ENCODE results near the gene SP6. TPM values are rescaled to one million over a fixed set of nuclear protein-coding genes. Genes with fewer than 3 reads are reported as not detected.
A peak's percentile ranks its signal among the peaks of the same experiment; 100 is the strongest.

The SP6 gene
- total RNA-seq, 2 experiments from 2014 or later, result 0.05 TPM; not detected in 1

- Mint-ChIP-seq H3K9me3 (ENCODE audit: insufficient read depth) (no peaks in the 10 kb centered on the region), H3K4me3 (peak overlapping the region; percentile 84), H3K36me3 (ENCODE audit: low read depth) (peaks cover 26% of the 10 kb centered on the region), H3K27ac (peak overlapping the region; percentile 92), H3K27me3 (ENCODE audit: low read depth) (no peaks in the 10 kb centered on the region), H3K4me1 (ENCODE audit: low read depth) (peaks cover 47% of the 10 kb centered on the region)
- POLR2A ChIA-PET, result interaction anchor here (0.6 to 2.5 kb wide), 8 partner anchors 7 to 176 kb away, joined by 3 to 25 read pairs (median 8); partner anchors contain the start of genes OSBPL7, PNPO, SCRN2 and SP2
- CTCF ChIA-PET, result interaction anchor here (1.0 to 2.4 kb wide), 10 partner anchors 9 to 120 kb away, joined by 3 to 15 read pairs (median 6); partner anchors contain the start of genes OSBPL7, PNPO and SCRN2
- no peak for DNase-seq
- no peak for ATAC-seq
Observed at GRCh38 chr17:47830396-47831002, 20.5 kb downstream of the SP6 start.

- ATAC-seq, result peak; percentile 62
- POLR2A ChIA-PET, result interaction anchor here (1.9 to 2.5 kb wide), 3 partner anchors 8 to 66 kb away, joined by 16 to 25 read pairs (median 19); partner anchors contain the start of genes OSBPL7, SCRN2 and SP2
- no peaks in the 10 kb centered on the region for H3K9me3 Mint-ChIP-seq (ENCODE audit: insufficient read depth)
- H3K27ac Mint-ChIP-seq, result peak overlapping the region; percentile 92
- H3K4me3 Mint-ChIP-seq, result peak overlapping the region; percentile 84
- CTCF ChIA-PET, result interaction anchor here (0.9 to 2.4 kb wide), 3 partner anchors 8 to 166 kb away, joined by 3 to 15 read pairs (median 4); partner anchors contain the start of gene OSBPL7
- peak; percentile 68 for DNase-seq
- H3K27me3 Mint-ChIP-seq (ENCODE audit: low read depth), result no peaks in the 10 kb centered on the region
- H3K4me1 Mint-ChIP-seq (ENCODE audit: low read depth), result peaks cover 41% of the 10 kb centered on the region
- peaks cover 29% of the 10 kb centered on the region for H3K36me3 Mint-ChIP-seq (ENCODE audit: low read depth)
Observed at GRCh38 chr17:47829870-47830269, 21.1 kb downstream of the SP6 start.

GRCh38 chr17:47823519-47823918, 27.4 kb downstream of the SP6 start:
- Mint-ChIP-seq H3K4me1 (ENCODE audit: low read depth) (peaks cover 31% of the 10 kb centered on the region), H3K9me3 (ENCODE audit: insufficient read depth) (no peaks in the 10 kb centered on the region), H3K36me3 (ENCODE audit: low read depth) (peaks cover 44% of the 10 kb centered on the region), H3K27ac (no peak overlapping the region), H3K27me3 (ENCODE audit: low read depth) (no peaks in the 10 kb centered on the region), H3K4me3 (no peak overlapping the region)
- DNase-seq (no peak), ATAC-seq (no peak)
- CTCF ChIA-PET, result interaction anchor here (1.1 kb wide), 1 partner anchor 48 kb away, joined by 3 read pairs; no protein-coding TSS in a partner anchor
- POLR2A ChIA-PET, result interaction anchor here (1.1 kb wide), 1 partner anchor 8 kb away, joined by 5 read pairs; the partner anchor contains the start of genes LRRC46 and MRPL10

GRCh38 chr17:47822785-47823184, 28.2 kb downstream of the SP6 start:
- no peaks in the 10 kb centered on the region for H3K27me3 Mint-ChIP-seq (ENCODE audit: low read depth)
- H3K9me3 Mint-ChIP-seq (ENCODE audit: insufficient read depth), result no peaks in the 10 kb centered on the region
- H3K27ac Mint-ChIP-seq, result peak overlapping the region; percentile 39
- POLR2A ChIA-PET, result interaction anchor here (0.5 to 1.1 kb wide), 2 partner anchors 8 to 73 kb away, joined by 3 to 5 read pairs; partner anchors contain the start of genes LRRC46 and MRPL10
- DNase-seq, result no peak
- peaks cover 39% of the 10 kb centered on the region for H3K36me3 Mint-ChIP-seq (ENCODE audit: low read depth)
- H3K4me3 Mint-ChIP-seq, result peak overlapping the region; percentile 5
- CTCF ChIA-PET, result interaction anchor here (1.1 to 1.7 kb wide), 3 partner anchors 8 to 127 kb away, joined by 3 to 15 read pairs (median 4); partner anchors contain the start of genes LRRC46 and MRPL10
- ATAC-seq, result no peak
- peaks cover 26% of the 10 kb centered on the region for H3K4me1 Mint-ChIP-seq (ENCODE audit: low read depth)

GRCh38 chr17:47821424-47822391, 29.3 kb downstream of the SP6 start, which contains the start of gene OSBPL7:
OSBPL7 (minus strand) TSS chr17:47821794; CDS start chr17:47820278, 1,516 bp downstream.
- no peaks in the 10 kb centered on the region for H3K9me3 Mint-ChIP-seq (ENCODE audit: insufficient read depth)
- ChIA-PET POLR2A (interaction anchor here (0.9 to 1.8 kb wide), 3 partner anchors 9 to 74 kb away, joined by 3 to 16 read pairs (median 4); partner anchors contain the start of genes LRRC46 and MRPL10), CTCF (interaction anchor here (0.7 to 2.4 kb wide), 9 partner anchors 9 to 157 kb away, joined by 3 to 15 read pairs (median 3); partner anchors contain the start of genes LRRC46, MRPL10 and SCRN2)
- peak within 1 kb of the TSS; percentile 91 for H3K27ac Mint-ChIP-seq
- H3K27me3 Mint-ChIP-seq (ENCODE audit: low read depth), result no peaks in the 10 kb centered on the region
- H3K36me3 Mint-ChIP-seq (ENCODE audit: low read depth), result peaks cover 40% of the 10 kb centered on the region
- ATAC-seq (peak; percentile 98), DNase-seq (peak; percentile 85)
- H3K4me3 Mint-ChIP-seq, result peak within 1 kb of the TSS; percentile 99
- H3K4me1 Mint-ChIP-seq (ENCODE audit: low read depth), result peaks cover 26% of the 10 kb centered on the region

- peak; percentile 2 for ATAC-seq
- Mint-ChIP-seq H3K27ac (peak overlapping the region; percentile 91), H3K27me3 (ENCODE audit: low read depth) (no peaks in the 10 kb centered on the region), H3K4me1 (ENCODE audit: low read depth) (peaks cover 26% of the 10 kb centered on the region), H3K4me3 (peak overlapping the region; percentile 99), H3K9me3 (ENCODE audit: insufficient read depth) (no peaks in the 10 kb centered on the region), H3K36me3 (ENCODE audit: low read depth) (peaks cover 35% of the 10 kb centered on the region)
- ChIA-PET CTCF (interaction anchor here (0.7 to 2.4 kb wide), 6 partner anchors 10 to 156 kb away, joined by 3 to 15 read pairs (median 3); partner anchors contain the start of genes LRRC46, MRPL10 and SCRN2), POLR2A (interaction anchor here (0.9 to 1.8 kb wide), 3 partner anchors 10 to 74 kb away, joined by 3 to 16 read pairs (median 4); partner anchors contain the start of genes LRRC46 and MRPL10)
- DNase-seq, result no peak
Observed at GRCh38 chr17:47821031-47821423, 29.9 kb downstream of the SP6 start.

- Mint-ChIP-seq H3K4me3 (peak overlapping the region; percentile 99), H3K27ac (peak overlapping the region; percentile 91), H3K36me3 (ENCODE audit: low read depth) (peaks cover 37% of the 10 kb centered on the region), H3K27me3 (ENCODE audit: low read depth) (no peaks in the 10 kb centered on the region), H3K9me3 (ENCODE audit: insufficient read depth) (no peaks in the 10 kb centered on the region), H3K4me1 (ENCODE audit: low read depth) (peaks cover 26% of the 10 kb centered on the region)
- ChIA-PET CTCF (interaction anchor here (2.4 kb wide), 1 partner anchor 155 kb away, joined by 8 read pairs; no protein-coding TSS in a partner anchor), POLR2A (no interaction called here)
- DNase-seq (no peak), ATAC-seq (no peak)
Observed at GRCh38 chr17:47820033-47820789, 30.8 kb downstream of the SP6 start.

- Mint-ChIP-seq H3K9me3 (ENCODE audit: insufficient read depth) (no peaks in the 10 kb centered on the region), H3K27ac (no peak overlapping the region), H3K36me3 (ENCODE audit: low read depth) (peaks cover 38% of the 10 kb centered on the region), H3K4me3 (no peak overlapping the region), H3K4me1 (ENCODE audit: low read depth) (peaks cover 26% of the 10 kb centered on the region), H3K27me3 (ENCODE audit: low read depth) (no peaks in the 10 kb centered on the region)
- ATAC-seq (no peak), DNase-seq (no peak)
- ChIA-PET POLR2A (interaction anchor here (2.4 kb wide), 1 partner anchor 12 kb away, joined by 6 read pairs; the partner anchor contains the start of genes LRRC46 and MRPL10), CTCF (no interaction called here)
Observed at GRCh38 chr17:47819475-47819874, 31.5 kb downstream of the SP6 start.

- Mint-ChIP-seq H3K27me3 (ENCODE audit: low read depth) (no peaks in the 10 kb centered on the region), H3K4me3 (no peak overlapping the region), H3K36me3 (ENCODE audit: low read depth) (peaks cover 29% of the 10 kb centered on the region), H3K9me3 (ENCODE audit: insufficient read depth) (no peaks in the 10 kb centered on the region), H3K27ac (peak overlapping the region; percentile 55), H3K4me1 (ENCODE audit: low read depth) (peaks cover 26% of the 10 kb centered on the region)
- ATAC-seq (no peak), DNase-seq (no peak)
- CTCF ChIA-PET, result no interaction called here
- POLR2A ChIA-PET, result interaction anchor here (0.9 to 2.4 kb wide), 2 partner anchors 13 to 125 kb away, joined by 3 to 6 read pairs; partner anchors contain the start of genes LRRC46 and MRPL10
Observed at GRCh38 chr17:47818002-47818695, 32.8 kb downstream of the SP6 start.

- no peak overlapping the region for H3K4me3 Mint-ChIP-seq
- H3K27ac Mint-ChIP-seq, result no peak overlapping the region
- DNase-seq (no peak), ATAC-seq (no peak)
- ChIA-PET CTCF (no interaction called here), POLR2A (interaction anchor here (0.6 to 2.4 kb wide), 2 partner anchors 15 to 399 kb away, joined by 3 to 6 read pairs; partner anchors contain the start of genes LRRC46 and MRPL10)
- H3K27me3 Mint-ChIP-seq (ENCODE audit: low read depth), result no peaks in the 10 kb centered on the region
- peaks cover 19% of the 10 kb centered on the region for H3K4me1 Mint-ChIP-seq (ENCODE audit: low read depth)
- H3K9me3 Mint-ChIP-seq (ENCODE audit: insufficient read depth), result no peaks in the 10 kb centered on the region
- peaks cover 35% of the 10 kb centered on the region for H3K36me3 Mint-ChIP-seq (ENCODE audit: low read depth)
Observed at GRCh38 chr17:47816947-47817346, 34.0 kb downstream of the SP6 start.
